HG02970 (cell line): ENCODE measurements around the gene LTO1.

Experiments
- ATAC-seq: cut with Tn5 transposase; IDR thresholded peaks from one replicate; pipeline ENCODE4 v1.9.1; 2021; ENCODE audit warnings: mild to moderate bottlenecking, moderate library complexity, moderate number of reproducible peaks; ENCODE audit not compliant: unreplicated experiment, low FRiP score

Gene LTO1

GRCh38 chr11:69682681-69683326 is 7.7 kb upstream of the LTO1 start:
- no peak for ATAC-seq

GRCh38 chr11:69682221-69682620 is 7.1 kb upstream of the LTO1 start:
- no peak for ATAC-seq

DNA sequence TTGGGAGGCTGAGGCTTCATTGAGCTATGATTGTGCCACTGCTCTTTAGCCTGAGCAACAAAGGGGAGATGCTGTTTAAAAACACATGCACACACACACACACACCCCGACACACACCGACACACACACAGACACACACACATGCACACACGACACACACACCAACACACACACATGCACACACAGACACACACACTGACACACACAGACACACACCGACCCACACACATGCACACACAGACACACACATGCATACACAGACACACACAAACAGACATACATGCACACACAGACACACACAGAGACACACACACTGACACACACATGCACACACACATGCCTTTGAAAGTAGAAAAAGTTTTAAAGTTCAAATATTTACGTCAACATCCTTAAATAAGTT is 5.5 kb upstream of the LTO1 start:
- ATAC-seq: no peak

GRCh38 chr11:69677749-69678148 is 2.6 kb upstream of the LTO1 start:
- ATAC-seq: no peak

DNA sequence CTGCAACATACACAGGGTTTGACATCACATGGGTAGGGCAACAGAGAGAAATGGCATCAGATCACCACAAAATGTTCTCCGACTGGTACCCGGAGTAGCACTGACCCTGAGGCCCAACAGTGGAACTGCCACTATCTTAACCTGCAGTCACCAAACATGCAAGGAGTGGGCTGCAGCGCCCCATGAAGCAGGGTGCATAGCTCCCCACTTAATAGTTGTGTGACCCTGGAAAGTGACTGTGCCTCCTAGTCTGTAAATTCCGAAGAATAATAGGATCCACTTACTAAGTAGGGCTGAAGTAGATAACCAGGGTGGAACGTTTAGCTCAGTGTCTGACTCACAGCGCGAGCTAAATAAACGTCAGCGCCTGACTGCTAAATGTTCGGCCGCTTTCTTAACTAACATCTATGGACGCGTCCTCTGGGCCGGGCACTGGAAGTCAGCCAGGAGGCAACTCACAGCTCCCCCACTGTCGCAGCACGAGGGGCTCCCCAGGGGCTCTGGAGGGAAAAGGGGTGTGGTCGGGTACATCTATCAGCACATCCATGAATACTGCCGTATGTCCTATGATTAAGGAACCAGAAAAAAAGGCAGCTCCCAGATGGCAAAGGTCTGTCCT is 777 bp downstream of the LTO1 start:
- ATAC-seq: no peak

GRCh38 chr11:69671734-69672465 is 3.3 kb downstream of the LTO1 start:
- no peak for ATAC-seq

GRCh38 chr11:69670158-69670845 is 4.9 kb downstream of the LTO1 start:
- ATAC-seq: no peak

GRCh38 chr11:69669486-69669885 is 5.7 kb downstream of the LTO1 start:
- ATAC-seq: no peak

- no peak for ATAC-seq
Observed at GRCh38 chr11:69667619-69668604, 7.2 kb downstream of the LTO1 start.

DNA sequence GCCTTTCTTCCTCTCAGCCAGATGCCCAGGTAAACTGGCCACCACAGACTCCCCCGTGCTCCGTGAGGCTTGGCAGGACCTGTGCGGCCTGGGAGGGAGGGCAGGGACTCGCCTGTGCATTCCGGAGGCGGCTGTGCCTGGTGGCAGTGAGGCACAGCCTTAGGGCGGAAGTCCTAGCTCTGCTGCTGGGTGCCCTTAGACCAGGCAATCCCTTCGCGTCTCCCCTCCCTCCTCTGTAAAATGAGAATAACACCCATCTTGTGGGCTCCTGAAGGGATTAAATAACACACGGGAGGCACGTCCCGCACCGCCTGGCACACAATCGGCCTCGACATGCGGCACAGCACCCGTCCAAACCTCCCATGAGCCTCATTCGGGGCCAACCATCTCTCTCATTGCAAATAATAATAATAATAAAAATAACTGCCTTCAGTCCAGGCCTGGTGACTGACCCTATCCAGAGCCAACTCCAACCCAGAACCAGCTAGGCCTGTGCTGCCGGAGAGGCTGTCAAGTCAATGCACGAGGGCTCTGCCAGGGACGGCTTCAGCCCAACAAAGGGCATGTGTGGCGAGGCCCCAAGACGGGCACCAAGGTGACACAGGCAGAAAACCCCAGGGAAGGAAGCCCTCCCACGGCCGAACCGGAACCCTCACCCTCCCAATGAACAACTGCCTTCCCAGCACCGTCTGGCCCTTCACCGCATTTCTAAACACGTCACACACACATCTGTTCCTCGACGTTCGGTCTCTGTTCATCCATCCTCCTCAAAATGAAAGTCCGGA is 8.2 kb downstream of the LTO1 start:
- no peak for ATAC-seq

DNA sequence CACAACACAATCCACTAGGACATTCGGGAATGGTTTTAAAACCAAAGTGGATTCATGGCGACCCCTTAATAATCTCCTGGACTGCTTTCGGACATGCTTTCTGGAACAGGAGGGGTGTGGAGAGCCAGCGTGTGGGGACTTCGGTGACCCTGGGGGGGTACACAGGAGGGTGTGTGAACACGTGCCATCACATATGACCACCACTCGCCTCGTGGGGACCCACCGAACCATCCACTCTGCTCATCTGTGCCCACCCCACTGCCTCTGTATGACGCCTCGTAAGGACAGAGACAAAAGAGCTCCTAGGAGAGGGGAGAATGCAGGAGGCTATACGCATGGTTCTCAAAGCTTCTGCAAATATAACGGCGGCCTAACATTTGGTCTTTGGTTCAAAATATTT is 8.9 kb downstream of the LTO1 start:
- no peak for ATAC-seq

- ATAC-seq: no peak
Observed at GRCh38 chr11:69665669-69666068, 9.5 kb downstream of the LTO1 start.

DNA sequence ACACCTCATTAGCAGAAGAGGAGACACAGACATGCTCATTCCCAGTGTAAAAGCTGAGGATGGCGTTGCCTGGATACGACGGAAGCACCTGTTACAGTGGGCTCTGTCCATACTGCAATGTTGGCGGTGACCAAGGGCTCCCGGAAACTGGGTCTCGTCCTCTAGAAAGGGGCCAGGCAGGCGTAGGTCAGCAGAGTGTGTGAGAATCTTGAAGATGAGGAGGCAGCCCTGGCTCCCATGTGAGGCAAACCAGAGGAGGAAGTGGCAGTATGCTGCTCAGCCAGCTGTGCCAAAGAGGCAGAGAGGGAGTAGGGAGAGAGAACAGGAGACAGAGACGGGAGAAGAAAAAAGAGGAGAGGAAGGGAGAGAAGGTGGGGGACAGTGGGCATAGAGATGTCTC is 10.3 kb downstream of the LTO1 start:
- ATAC-seq: no peak

DNA sequence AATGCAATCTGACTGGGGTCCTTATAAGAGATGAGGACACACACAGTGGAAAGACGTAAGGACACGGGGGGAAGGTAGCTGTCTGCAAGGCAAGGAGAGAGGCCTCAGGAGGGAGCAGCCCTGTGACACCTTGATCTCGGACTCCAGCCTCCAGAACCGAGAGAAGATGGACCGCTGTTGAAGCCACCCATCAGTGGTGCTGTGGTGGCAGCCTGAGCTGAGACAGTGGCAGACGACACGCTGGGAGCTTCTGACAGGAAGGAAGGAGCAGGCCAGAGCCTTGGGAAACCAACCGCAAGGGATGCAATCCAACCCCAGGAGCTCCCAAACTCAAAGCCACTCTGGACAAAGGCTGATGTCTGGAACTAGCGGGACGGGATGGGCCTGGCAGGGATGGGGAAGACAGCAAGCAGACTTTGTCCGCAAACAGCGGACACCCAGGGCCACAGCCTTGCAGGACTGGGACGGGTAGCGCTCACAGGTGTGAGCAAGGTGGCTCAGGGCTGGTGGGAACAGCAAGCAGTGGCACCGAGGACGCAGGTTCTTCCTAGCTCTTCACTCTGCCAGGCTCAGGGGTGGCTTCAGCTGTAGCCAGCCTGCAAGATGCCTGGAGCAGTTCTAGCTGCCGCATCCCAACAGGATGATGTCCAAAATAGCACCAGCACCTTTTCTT is 10.9 kb downstream of the LTO1 start:
- no peak for ATAC-seq

GRCh38 chr11:69663326-69663725 is 11.8 kb downstream of the LTO1 start:
- ATAC-seq: no peak

DNA sequence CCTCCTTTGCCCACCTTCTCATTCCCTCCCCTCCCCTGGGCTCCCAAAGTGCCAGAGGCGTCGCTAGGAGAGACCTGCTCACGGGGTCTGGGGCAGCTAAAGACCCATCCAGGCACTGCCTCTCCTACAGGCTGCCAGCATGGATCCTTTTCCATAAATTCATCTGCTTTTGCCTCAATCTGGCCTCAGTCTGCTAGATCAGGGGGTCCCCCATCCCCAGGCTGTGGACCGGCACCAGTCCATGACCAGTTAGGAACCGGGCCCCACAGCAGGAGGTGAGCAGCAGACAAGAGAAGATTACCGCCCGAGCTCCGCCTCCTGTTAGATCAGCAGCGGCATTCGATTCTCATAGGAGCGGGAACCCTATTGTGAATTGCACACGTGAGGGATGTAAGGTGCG is 12.3 kb downstream of the LTO1 start:
- ATAC-seq: no peak

- ATAC-seq: no peak
Observed at GRCh38 chr11:69662021-69662698, 13.0 kb downstream of the LTO1 start.

DNA sequence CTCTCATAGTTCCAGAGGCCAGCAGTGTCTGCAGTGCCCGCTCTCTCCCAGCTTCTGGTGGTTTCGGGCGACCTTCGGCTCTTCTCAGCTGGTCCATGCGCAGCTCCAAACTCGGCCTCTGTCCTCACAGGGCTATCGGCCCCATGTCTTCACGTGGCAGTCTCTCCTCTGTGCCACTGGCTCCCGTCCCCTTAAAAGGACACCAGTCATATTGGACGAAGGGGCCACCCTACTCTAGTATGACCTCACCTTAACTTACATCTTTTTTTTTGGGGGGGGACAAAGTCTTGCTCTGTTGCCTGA is 13.8 kb downstream of the LTO1 start:
- ATAC-seq: no peak
